HepG2 (cell line): ENCODE measurements around the gene MXRA8. TPM values are rescaled to one million over a fixed set of nuclear protein-coding genes. Genes with fewer than 3 reads are reported as not detected.

Source experiments
- ATAC-seq: fragments of 200-7000 bp; cut with Tn5 transposase; 3 replicates; pipeline ENCODE4 v1.9.1; 2020; ENCODE audit warnings: mild to moderate bottlenecking, moderate library complexity
- BruUV-seq: library from RNA; stranded (reverse); fragments of 400-500 nt; replicated peaks from 2 replicates; lab custom pipeline; 2021; lab: Mats Ljungman, UMichigan
- CTCF ChIA-PET: fragments of 300-600 bp; formaldehyde crosslinking; extraction: SDS; loops from one replicate; lab custom pipeline; 2021; ENCODE audit warnings: low total read pairs, inconsistent platforms, low intra/inter-chr PET ratio; lab: Yijun Ruan, JAX
- POLR2A ChIA-PET: fragments of 350-600 bp; sonication (Branson Sonifier 250); formaldehyde crosslinking; loops from one replicate; lab custom pipeline; 2020; ENCODE audit warnings: antibody characterized with exemption, inconsistent platforms; lab: Yijun Ruan, JAX
- DNase-seq: peaks from one replicate; pipeline ENCODE4 v3.0.0-alpha.2; 2015; ENCODE audit warnings: low spot score
- FAIRE-seq: peaks from 3 replicates; lab custom pipeline; 2011; peaks lifted over from hg19 to GRCh38; lab: Jason Lieb, UNC
- H2AFZ ChIP-seq: one replicate; pipeline ENCODE4 v1.6.1; 2011; ENCODE audit warnings: low read length, inconsistent platforms
- H3K27ac ChIP-seq: fragments of 300-600 bp; 3 replicates; pipeline ENCODE4 v1.8.0; 2011; ENCODE audit warnings: mixed run types, mild to moderate bottlenecking, mixed read lengths, low read length, inconsistent platforms; ENCODE audit not compliant: insufficient read depth; ENCODE audit errors: extremely low read length
- H3K27me3 ChIP-seq, 2 experiments: fragments of 200-600 bp in 1 of 2; 2 replicates in 1 of 2; 3 replicates in 1 of 2; pipeline versions ENCODE4 v1.6.0 to v1.8.0; 2011; ENCODE audit warnings: low read length in 2 of 2, mild to moderate bottlenecking in 2 of 2, moderate library complexity in 2 of 2, inconsistent platforms in 1 of 2; ENCODE audit not compliant: insufficient read depth in 2 of 2, control insufficient read depth in 1 of 2
- H3K36me3 ChIP-seq, 2 experiments: fragments of 200-600 bp in 1 of 2; replicated peaks in 1 of 2; 2 replicates in 1 of 2; 3 replicates in 1 of 2; pipeline versions ENCODE4 v1.5.1 to v1.8.0; 2011; ENCODE audit warnings: low read length in 2 of 2, inconsistent platforms in 1 of 2; ENCODE audit not compliant: insufficient read depth in 2 of 2, control insufficient read depth in 1 of 2
- H3K4me1 ChIP-seq: 2 replicates; pipeline ENCODE4 v1.5.1; 2012; ENCODE audit warnings: low read length, inconsistent platforms; ENCODE audit not compliant: insufficient read depth
- H3K4me2 ChIP-seq: 2 replicates; pipeline ENCODE4 v1.6.0; 2011; ENCODE audit warnings: low read depth, low read length, inconsistent platforms
- H3K4me3 ChIP-seq, 3 experiments: fragments of 200-600 bp in 1 of 3; sonication (generic), shearing (Covaris generic) in 1 of 3; replicated peaks in 1 of 3; 2 replicates each; pipeline ENCODE4 v1.5.1; 2011 to 2016; ENCODE audit warnings: low read length in 3 of 3, inconsistent platforms in 2 of 3, low read depth in 2 of 3, mild to moderate bottlenecking in 2 of 3, control low read depth in 1 of 3, mixed read lengths in 1 of 3; ENCODE audit not compliant: insufficient read depth in 1 of 3
- H3K79me2 ChIP-seq: one replicate; pipeline ENCODE4 v1.6.1; 2011; ENCODE audit warnings: low read length, inconsistent platforms; ENCODE audit not compliant: insufficient read depth
- H3K9ac ChIP-seq: 2 replicates; pipeline ENCODE4 v1.6.0; 2011; ENCODE audit warnings: mild to moderate bottlenecking, low read depth, low read length, inconsistent platforms; ENCODE audit not compliant: insufficient read depth
- H3K9me3 ChIP-seq: 2 replicates; pipeline ENCODE4 v1.5.1; 2012; ENCODE audit warnings: mild to moderate bottlenecking, low read length
- H4K20me1 ChIP-seq: 2 replicates; pipeline ENCODE4 v1.6.0; 2011; ENCODE audit warnings: inconsistent platforms, mild to moderate bottlenecking, low read length, moderate library complexity; ENCODE audit not compliant: insufficient read depth
- ATF7 ChIP-seq, 2 experiments: fragments of 450-650 bp in 1 of 2; sonication (generic) in 1 of 2; formaldehyde crosslinking in 1 of 2; IDR thresholded peaks; 2 replicates each; pipeline versions ENCODE4 v1.4.0 to v1.6.1; 2016 to 2020; ENCODE audit warnings: antibody characterized with exemption in 1 of 2, mild to moderate bottlenecking in 1 of 2, missing genetic modification reagents in 1 of 2
- ATF7-NPFF ChIP-seq: sonication (generic); formaldehyde crosslinking; IDR thresholded peaks from 2 replicates; pipeline ENCODE4 v1.8.1; 2023; ENCODE audit warnings: mild to moderate bottlenecking, low read depth, missing genetic modification reagents, moderate library complexity
- CCDC6 ChIP-seq: sonication (generic); formaldehyde crosslinking; IDR thresholded peaks from 2 replicates; pipeline ENCODE4 v1.8.1; 2022; ENCODE audit warnings: mild to moderate bottlenecking, missing genetic modification reagents, moderate library complexity
- GFI1 ChIP-seq: sonication (generic); formaldehyde crosslinking; IDR thresholded peaks from 2 replicates; pipeline ENCODE4 v1.5.0; 2020; ENCODE audit warnings: missing genetic modification reagents, mild to moderate bottlenecking, borderline replicate concordance
- KDM5B ChIP-seq: sonication (generic); formaldehyde crosslinking; IDR thresholded peaks from 2 replicates; pipeline ENCODE4 v1.4.0; 2020; ENCODE audit warnings: missing genetic modification reagents, mild to moderate bottlenecking, borderline replicate concordance
- MEIS2 ChIP-seq: sonication (generic); formaldehyde crosslinking; IDR thresholded peaks from 2 replicates; pipeline ENCODE4 v1.9.0; 2021; ENCODE audit warnings: mild to moderate bottlenecking, missing genetic modification reagents
- RFX5 ChIP-seq: IDR thresholded peaks from 2 replicates; pipeline ENCODE4 v1.6.1; 2011; ENCODE audit warnings: low read depth, low read length, improper control_type of control experiment
- SIX4 ChIP-seq: sonication (generic); formaldehyde crosslinking; IDR thresholded peaks from 2 replicates; pipeline ENCODE4 v1.4.0; 2020; ENCODE audit warnings: missing genetic modification reagents
- ZBTB33 ChIP-seq: sonication (generic); formaldehyde crosslinking; IDR thresholded peaks from 2 replicates; pipeline ENCODE4 v1.4.0; 2020; ENCODE audit warnings: missing genetic modification reagents
- ZNF263 ChIP-seq: sonication (generic); formaldehyde crosslinking; IDR thresholded peaks from 2 replicates; pipeline ENCODE4 v1.4.0; 2020; ENCODE audit warnings: missing genetic modification reagents
- ZNF280B ChIP-seq: sonication (generic); formaldehyde crosslinking; IDR thresholded peaks from 2 replicates; pipeline ENCODE4 v1.5.0; 2020; ENCODE audit warnings: missing genetic modification reagents, mild to moderate bottlenecking, borderline replicate concordance
- ZNF296 ChIP-seq: sonication (generic); formaldehyde crosslinking; conservative IDR thresholded peaks from 2 replicates; pipeline ENCODE4 v1.5.0; 2020; ENCODE audit warnings: mild to moderate bottlenecking, missing genetic modification reagents
- ZNF619 ChIP-seq: sonication (generic); formaldehyde crosslinking; IDR thresholded peaks from 2 replicates; pipeline ENCODE4 v1.4.0; 2020; ENCODE audit warnings: mild to moderate bottlenecking, missing genetic modification reagents
- WGBS: methylation state at CpG from one replicate; pipeline ENCODE4 v1.1.6; 2017; ENCODE audit warnings: low lambda C conversion rate; 5-methylcytosine and 5-hydroxymethylcytosine counted together
- in situ Hi-C: cut with HindIII; loops from 2 replicates; pipeline ENCODE4 v1.10.0; 2017; ENCODE audit warnings: low pct_unique_long_range_greater_than_20kb; ENCODE audit not compliant: extremely low pct_ligation_motif_present
- intact Hi-C: fragments of 100-400 bp; cut with micrococcal nuclease; formaldehyde crosslinking; loops from one replicate; pipeline ENCODE4 v1.10.0; 2022; ENCODE audit not compliant: unreplicated experiment
- polyA plus RNA-seq, 8 experiments: library from polyadenylated mRNA; depleted of rRNA in 3 of 8; stranded (reverse) in 7 of 8; unstranded in 1 of 8; fragments of >200 nt; fragmentation: Illumina TruSeq in 4 of 8; extraction: Trizol in 4 of 8; gene quantifications; 2 replicates each; pipeline versions ENCODE4 v1.2.1 to v1.2.3, GENCODE V29; 2011 to 2016; ENCODE audit warnings: low read depth in 4 of 8, missing spikeins in 1 of 8, mixed read lengths in 1 of 8; ENCODE audit not compliant: insufficient read depth in 1 of 8
- total RNA-seq, 5 experiments: library from RNA; depleted of rRNA; stranded (reverse); fragments of >200 nt; fragmentation: Illumina TruSeq; extraction: Trizol; gene quantifications; 2 replicates each; pipeline ENCODE4 v1.2.3, GENCODE V29; 2016; ENCODE audit warnings: low read depth in 1 of 5
- TF ChIP-seq, protein P1 (sequence below): sonication (generic); formaldehyde crosslinking; IDR thresholded peaks from 2 replicates; pipeline ENCODE4 v1.5.1; 2020; ENCODE audit warnings: mild to moderate bottlenecking, missing genetic modification reagents, moderate library complexity

The MXRA8 gene
- total and polyA plus RNA-seq, 2 of the 13 experiments (the other 11 are each of a cell fraction or from before 2014, with no cell fraction given) = 19.8 to 44.8 TPM

DNA sequence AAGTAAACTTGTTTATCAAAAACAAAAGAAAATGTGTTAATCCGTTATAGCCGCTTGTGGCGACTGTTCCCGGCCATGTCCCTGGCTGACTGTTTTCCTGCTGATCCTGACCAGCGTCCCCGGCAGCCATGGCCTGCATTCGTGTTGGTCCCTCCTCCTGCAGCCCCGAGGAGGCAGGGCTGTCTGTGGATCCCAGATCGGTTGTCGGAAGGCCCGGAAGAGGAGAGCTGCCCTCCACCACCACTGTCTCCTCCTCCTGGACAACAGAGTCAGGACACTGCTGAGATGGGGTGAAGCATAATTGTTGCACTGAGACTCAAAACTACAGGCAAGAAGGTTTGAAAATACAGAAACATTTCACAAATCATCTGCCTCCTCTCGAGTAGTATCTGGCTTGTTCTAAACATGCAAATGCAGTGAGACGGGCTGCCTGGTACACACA, 3.6 kb upstream of the MXRA8 start (continued):
- TF ChIP-seq, protein P1, sequence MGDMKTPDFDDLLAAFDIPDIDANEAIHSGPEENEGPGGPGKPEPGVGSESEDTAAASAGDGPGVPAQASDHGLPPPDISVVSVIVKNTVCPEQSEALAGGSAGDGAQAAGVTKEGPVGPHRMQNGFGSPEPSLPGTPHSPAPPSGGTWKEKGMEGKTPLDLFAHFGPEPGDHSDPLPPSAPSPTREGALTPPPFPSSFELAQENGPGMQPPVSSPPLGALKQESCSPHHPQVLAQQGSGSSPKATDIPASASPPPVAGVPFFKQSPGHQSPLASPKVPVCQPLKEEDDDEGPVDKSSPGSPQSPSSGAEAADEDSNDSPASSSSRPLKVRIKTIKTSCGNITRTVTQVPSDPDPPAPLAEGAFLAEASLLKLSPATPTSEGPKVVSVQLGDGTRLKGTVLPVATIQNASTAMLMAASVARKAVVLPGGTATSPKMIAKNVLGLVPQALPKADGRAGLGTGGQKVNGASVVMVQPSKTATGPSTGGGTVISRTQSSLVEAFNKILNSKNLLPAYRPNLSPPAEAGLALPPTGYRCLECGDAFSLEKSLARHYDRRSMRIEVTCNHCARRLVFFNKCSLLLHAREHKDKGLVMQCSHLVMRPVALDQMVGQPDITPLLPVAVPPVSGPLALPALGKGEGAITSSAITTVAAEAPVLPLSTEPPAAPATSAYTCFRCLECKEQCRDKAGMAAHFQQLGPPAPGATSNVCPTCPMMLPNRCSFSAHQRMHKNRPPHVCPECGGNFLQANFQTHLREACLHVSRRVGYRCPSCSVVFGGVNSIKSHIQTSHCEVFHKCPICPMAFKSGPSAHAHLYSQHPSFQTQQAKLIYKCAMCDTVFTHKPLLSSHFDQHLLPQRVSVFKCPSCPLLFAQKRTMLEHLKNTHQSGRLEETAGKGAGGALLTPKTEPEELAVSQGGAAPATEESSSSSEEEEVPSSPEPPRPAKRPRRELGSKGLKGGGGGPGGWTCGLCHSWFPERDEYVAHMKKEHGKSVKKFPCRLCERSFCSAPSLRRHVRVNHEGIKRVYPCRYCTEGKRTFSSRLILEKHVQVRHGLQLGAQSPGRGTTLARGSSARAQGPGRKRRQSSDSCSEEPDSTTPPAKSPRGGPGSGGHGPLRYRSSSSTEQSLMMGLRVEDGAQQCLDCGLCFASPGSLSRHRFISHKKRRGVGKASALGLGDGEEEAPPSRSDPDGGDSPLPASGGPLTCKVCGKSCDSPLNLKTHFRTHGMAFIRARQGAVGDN (CRISPR knock-in tag) = peak; percentile 65
- TF ChIP-seq ATF7-NPFF (CRISPR knock-in tag) (0 out of 2 replicates have a peak, but pooled peaks have one; percentile 30), ZNF263 (CRISPR knock-in tag) (0 out of 2 replicates have a peak, but pooled peaks have one; percentile 15)

GRCh38 chr1:1361233-1361981, 3.1 kb upstream of the MXRA8 start:
- Histone ChIP-seq H3K9ac (peak overlapping the region; percentile 48; the same call in 1 of the 2 replicates), H4K20me1 (no peaks in the 10 kb centered on the region), H3K4me2 (peak overlapping the region; percentile 92), H2AFZ (no peak overlapping the region), H3K9me3 (no peaks in the 10 kb centered on the region), H3K4me1 (peaks cover 57% of the 10 kb centered on the region), H3K27me3 (no peaks in the 10 kb centered on the region), H3K27ac (peak overlapping the region; percentile 24), H3K36me3 (no peaks in the 10 kb centered on the region), H3K79me2 (peaks cover 4% of the 10 kb centered on the region), H3K4me3 (peak overlapping the region; percentile 23 to 48 (median 25); a peak in 4 of 6 replicates)
- ChIA-PET POLR2A (interaction anchor here (1.0 to 1.6 kb wide), 2 partner anchors 11 to 14 kb away, joined by 6 to 15 read pairs; partner anchors contain the start of gene AURKAIP1), CTCF (no interaction called here)
- intact Hi-C loops (no loop called here), in situ Hi-C loops (no loop called here)
- WGBS = 73% methylated on average over 25 of the region's 35 CpGs
- no peak for DNase-seq
- BruUV-seq = no TSS peak
- no peak for FAIRE-seq
- ATAC-seq = no peak
- TF ChIP-seq KDM5B (CRISPR knock-in tag) (0 out of 2 replicates have a peak, but pooled peaks have one; percentile 4), MEIS2 (CRISPR knock-in tag) (no peak), RFX5 (no peak), ZNF296 (no peak), ZNF280B (CRISPR knock-in tag) (no peak), CCDC6 (CRISPR knock-in tag) (no peak), SIX4 (no peak), GFI1 (CRISPR knock-in tag) (no peak), ATF7 (IDR thresholded peaks at IDR 0.05) (no peak), ATF7 (CRISPR knock-in tag; IDR thresholded peaks at IDR 0.05) (no peak), ZBTB33 (0 out of 2 replicates have a peak, but pooled peaks have one; percentile 6), ZNF619 (CRISPR knock-in tag) (no peak)
